GM23338 (cell line): ENCODE data around the gene RGS6. TPM values are rescaled to one million over a fixed set of nuclear protein-coding genes. Genes with fewer than 3 reads are reported as not detected.

Experiments used
- ATAC-seq: fragments of 200-7000 bp; cut with Tn5 transposase; 3 replicates; pipeline ENCODE4 v1.9.1; 2020
- DNase-seq: peaks from one replicate; pipeline ENCODE4 v3.0.0-alpha.2; 2015; ENCODE audit warnings: low spot score
- H2AFZ ChIP-seq: fragments of 200-600 bp; sonication (generic); 2 replicates; pipeline ENCODE4 v1.8.0; 2016; ENCODE audit warnings: antibody characterized with exemption, mild to moderate bottlenecking, moderate library complexity
- H3F3A ChIP-seq: fragments of 200-600 bp; sonication (generic); replicated peaks from 2 replicates; pipeline ENCODE4 v1.8.0; 2017; ENCODE audit warnings: antibody characterized with exemption, mixed run types, low read depth
- H3K27ac ChIP-seq: fragments of 200-600 bp; sonication (generic); 2 replicates; pipeline ENCODE4 v1.6.1; 2016; ENCODE audit warnings: low read depth
- H3K27me3 ChIP-seq: fragments of 200-600 bp; sonication (generic); 2 replicates; pipeline ENCODE4 v1.8.0; 2016; ENCODE audit warnings: mild to moderate bottlenecking, mixed run types, moderate library complexity; ENCODE audit not compliant: insufficient read depth
- H3K36me3 ChIP-seq: fragments of 200-600 bp; sonication (generic); 2 replicates; pipeline ENCODE4 v1.8.0; 2016; ENCODE audit warnings: mild to moderate bottlenecking; ENCODE audit not compliant: insufficient read depth
- H3K4me1 ChIP-seq: fragments of 200-600 bp; sonication (generic); 2 replicates; pipeline ENCODE4 v1.8.0; 2016; ENCODE audit warnings: mild to moderate bottlenecking, moderate library complexity; ENCODE audit not compliant: insufficient read depth
- H3K4me2 ChIP-seq: fragments of 200-600 bp; sonication (generic); 2 replicates; pipeline ENCODE4 v1.7.1; 2017; ENCODE audit warnings: mixed run types
- H3K4me3 ChIP-seq: fragments of 200-600 bp; sonication (generic); 2 replicates; pipeline ENCODE4 v1.6.1; 2016; ENCODE audit warnings: mixed run types
- H3K79me2 ChIP-seq: fragments of 200-600 bp; sonication (generic); replicated peaks from 2 replicates; pipeline ENCODE4 v1.8.0; 2017; ENCODE audit warnings: mild to moderate bottlenecking; ENCODE audit not compliant: insufficient read depth
- H3K9me2 ChIP-seq: fragments of 200-600 bp; sonication (generic); 2 replicates; pipeline ENCODE4 v1.8.0; 2017; ENCODE audit not compliant: insufficient read depth
- H4K20me1 ChIP-seq: fragments of 200-600 bp; sonication (generic); replicated peaks from 2 replicates; pipeline ENCODE4 v1.8.0; 2017; ENCODE audit warnings: mild to moderate bottlenecking; ENCODE audit not compliant: insufficient read depth
- H3K27ac Mint-ChIP-seq: 2 replicates; pipeline ENCODE4 v1.8.0; 2020; ENCODE audit warnings: inconsistent platforms, mild to moderate bottlenecking, moderate library complexity, mixed read lengths
- H3K27me3 Mint-ChIP-seq: 3 replicates; pipeline ENCODE4 v1.8.0; 2022; ENCODE audit warnings: low read depth, mild to moderate bottlenecking, moderate library complexity, mixed read lengths, inconsistent platforms; ENCODE audit not compliant: insufficient read depth, poor library complexity
- H3K36me3 Mint-ChIP-seq: 3 replicates; pipeline ENCODE4 v1.8.0; 2021; ENCODE audit warnings: low read depth, mild to moderate bottlenecking, inconsistent platforms, moderate library complexity, mixed read lengths
- H3K4me1 Mint-ChIP-seq: 3 replicates; pipeline ENCODE4 v1.8.0; 2020; ENCODE audit warnings: mild to moderate bottlenecking, inconsistent platforms, mixed read lengths
- H3K4me3 Mint-ChIP-seq: 3 replicates; pipeline ENCODE4 v1.8.0; 2021; ENCODE audit warnings: moderate library complexity, mild to moderate bottlenecking, inconsistent platforms, mixed read lengths
- H3K9me3 Mint-ChIP-seq: 3 replicates; pipeline ENCODE4 v1.8.0; 2020; ENCODE audit warnings: moderate library complexity, mild to moderate bottlenecking, inconsistent platforms, mixed read lengths
- CREB1 ChIP-seq: fragments of 250-450 bp; sonication (Bioruptor Pico); IDR thresholded peaks from 2 replicates; pipeline ENCODE4 v1.5.0; 2020; ENCODE audit warnings: low read depth, mild to moderate bottlenecking, moderate library complexity
- CTCF ChIP-seq, 2 experiments: fragments of 200-600 bp in 1 of 2; sonication (generic) in 1 of 2; conservative IDR thresholded peaks; 2 replicates each; pipeline versions ENCODE4 v1.5.1 to v1.6.1; 2016 to 2017; ENCODE audit warnings: antibody characterized with exemption in 2 of 2, low read depth in 2 of 2, mild to moderate bottlenecking in 2 of 2, moderate library complexity in 1 of 2
- ETS1 ChIP-seq: IDR thresholded peaks from 2 replicates; pipeline ENCODE4 v1.6.1; 2016; ENCODE audit warnings: antibody characterized with exemption
- EZH2 ChIP-seq: fragments of 200-600 bp; sonication (generic); IDR thresholded peaks from one replicate; pipeline ENCODE4 v1.8.0; 2017; ENCODE audit warnings: antibody characterized with exemption, mild to moderate bottlenecking, low read depth; ENCODE audit not compliant: unreplicated experiment
- EZH2phosphoT487 ChIP-seq: fragments of 200-600 bp; sonication (generic); IDR thresholded peaks from one replicate; pipeline ENCODE4 v1.8.1; 2018; ENCODE audit warnings: antibody characterized with exemption; ENCODE audit not compliant: unreplicated experiment
- JUNB ChIP-seq: IDR thresholded peaks from one replicate; pipeline ENCODE4 v1.6.1; 2016; ENCODE audit warnings: antibody characterized with exemption; ENCODE audit not compliant: unreplicated experiment
- NANOG ChIP-seq: IDR thresholded peaks from 2 replicates; pipeline ENCODE4 v1.6.1; 2016; ENCODE audit warnings: antibody characterized with exemption, borderline replicate concordance
- POLR2AphosphoS5 ChIP-seq: IDR thresholded peaks from 2 replicates; pipeline ENCODE4 v1.6.1; 2016; ENCODE audit warnings: antibody characterized with exemption, low read depth
- ZNF114 ChIP-seq: fragments of 250-450 bp; sonication (Bioruptor Pico); IDR thresholded peaks from 2 replicates; pipeline ENCODE4 v1.5.0; 2020; ENCODE audit warnings: mild to moderate bottlenecking, moderate library complexity
- ZNF331 ChIP-seq: fragments of 250-450 bp; sonication (Bioruptor Pico); IDR thresholded peaks from 2 replicates; pipeline ENCODE4 v1.5.0; 2020; ENCODE audit warnings: low read depth, mild to moderate bottlenecking, moderate library complexity
- ZNF462 ChIP-seq: fragments of 250-450 bp; sonication (Bioruptor Pico); IDR thresholded peaks from 2 replicates; pipeline ENCODE4 v1.5.0; 2020; ENCODE audit warnings: mild to moderate bottlenecking, moderate library complexity
- polyA plus RNA-seq: library from polyadenylated mRNA; unstranded; fragments of >200 nt; fragmentation: Nextera tagmentation; extraction: Ambion mirVana; gene quantifications from 2 replicates; pipeline ENCODE4 v1.2.1, GENCODE V29; 2016
- total RNA-seq: library from RNA; depleted of rRNA; stranded (reverse); fragments of >200 nt; shearing (Covaris generic); gene quantifications from 2 replicates; pipeline ENCODE4 v1.2.3, GENCODE V29; 2014
- TF ChIP-seq, protein P1 (sequence below): IDR thresholded peaks from one replicate; pipeline ENCODE4 v1.6.1; 2018; ENCODE audit warnings: antibody characterized with exemption; ENCODE audit not compliant: unreplicated experiment

Gene RGS6
- total and polyA plus RNA-seq, 2 experiments from 2014 or later = 0.66 to 0.83 TPM

GRCh38 chr14:72416081-72416849 is 484.0 kb downstream of the RGS6 start:
- Histone ChIP-seq H3K4me3 (no peak overlapping the region), H3K4me1 (peaks cover 9% of the 10 kb centered on the region; the same call in 1 of the 2 replicates), H2AFZ (no peak overlapping the region), H3K27me3 (no peaks in the 10 kb centered on the region), H3F3A (no peaks in the 10 kb centered on the region), H3K4me2 (no peak overlapping the region), H3K27ac (no peak overlapping the region), H3K79me2 (no peaks in the 10 kb centered on the region), H3K9me2 (no peaks in the 10 kb centered on the region; the same call in 1 of the 2 replicates), H3K36me3 (no peaks in the 10 kb centered on the region), H4K20me1 (no peaks in the 10 kb centered on the region)
- Mint-ChIP-seq H3K36me3 (peaks cover 12% of the 10 kb centered on the region), H3K4me3 (no peak overlapping the region), H3K9me3 (peaks cover 34% of the 10 kb centered on the region), H3K4me1 (peaks cover 10% of the 10 kb centered on the region; the same call in 2 of the 3 replicates), H3K27ac (no peak overlapping the region), H3K27me3 (no peaks in the 10 kb centered on the region)
- TF ChIP-seq CTCF (conservative IDR thresholded peaks at IDR 0.05; ENCODE audit: low read depth in 2 of 2) (no peak), ZNF331 (CRISPR knock-in tag) (no peak), ETS1 (no peak), ZNF114 (no peak), JUNB (no peak), CREB1 (CRISPR knock-in tag) (no peak), ZNF462 (CRISPR knock-in tag) (no peak), NANOG (no peak), EZH2 (no peak), EZH2phosphoT487 (no peak), POLR2AphosphoS5 (no peak)
- TF ChIP-seq, protein P1, sequence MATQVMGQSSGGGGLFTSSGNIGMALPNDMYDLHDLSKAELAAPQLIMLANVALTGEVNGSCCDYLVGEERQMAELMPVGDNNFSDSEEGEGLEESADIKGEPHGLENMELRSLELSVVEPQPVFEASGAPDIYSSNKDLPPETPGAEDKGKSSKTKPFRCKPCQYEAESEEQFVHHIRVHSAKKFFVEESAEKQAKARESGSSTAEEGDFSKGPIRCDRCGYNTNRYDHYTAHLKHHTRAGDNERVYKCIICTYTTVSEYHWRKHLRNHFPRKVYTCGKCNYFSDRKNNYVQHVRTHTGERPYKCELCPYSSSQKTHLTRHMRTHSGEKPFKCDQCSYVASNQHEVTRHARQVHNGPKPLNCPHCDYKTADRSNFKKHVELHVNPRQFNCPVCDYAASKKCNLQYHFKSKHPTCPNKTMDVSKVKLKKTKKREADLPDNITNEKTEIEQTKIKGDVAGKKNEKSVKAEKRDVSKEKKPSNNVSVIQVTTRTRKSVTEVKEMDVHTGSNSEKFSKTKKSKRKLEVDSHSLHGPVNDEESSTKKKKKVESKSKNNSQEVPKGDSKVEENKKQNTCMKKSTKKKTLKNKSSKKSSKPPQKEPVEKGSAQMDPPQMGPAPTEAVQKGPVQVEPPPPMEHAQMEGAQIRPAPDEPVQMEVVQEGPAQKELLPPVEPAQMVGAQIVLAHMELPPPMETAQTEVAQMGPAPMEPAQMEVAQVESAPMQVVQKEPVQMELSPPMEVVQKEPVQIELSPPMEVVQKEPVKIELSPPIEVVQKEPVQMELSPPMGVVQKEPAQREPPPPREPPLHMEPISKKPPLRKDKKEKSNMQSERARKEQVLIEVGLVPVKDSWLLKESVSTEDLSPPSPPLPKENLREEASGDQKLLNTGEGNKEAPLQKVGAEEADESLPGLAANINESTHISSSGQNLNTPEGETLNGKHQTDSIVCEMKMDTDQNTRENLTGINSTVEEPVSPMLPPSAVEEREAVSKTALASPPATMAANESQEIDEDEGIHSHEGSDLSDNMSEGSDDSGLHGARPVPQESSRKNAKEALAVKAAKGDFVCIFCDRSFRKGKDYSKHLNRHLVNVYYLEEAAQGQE = no peak
- ATAC-seq = no peak
- DNase-seq = no peak
